HG03139 (cell line): ENCODE measurements around the gene SLC25A20.
"Not testable (repeated sequence)": the region's sequence is repeated elsewhere in the genome, so short reads cannot be mapped to it uniquely, and the experiment has no call there.

Experiments used
- ATAC-seq: cut with Tn5 transposase; IDR thresholded peaks from one replicate; pipeline ENCODE4 v1.9.1; 2021; ENCODE audit not compliant: unreplicated experiment

The SLC25A20 gene

DNA sequence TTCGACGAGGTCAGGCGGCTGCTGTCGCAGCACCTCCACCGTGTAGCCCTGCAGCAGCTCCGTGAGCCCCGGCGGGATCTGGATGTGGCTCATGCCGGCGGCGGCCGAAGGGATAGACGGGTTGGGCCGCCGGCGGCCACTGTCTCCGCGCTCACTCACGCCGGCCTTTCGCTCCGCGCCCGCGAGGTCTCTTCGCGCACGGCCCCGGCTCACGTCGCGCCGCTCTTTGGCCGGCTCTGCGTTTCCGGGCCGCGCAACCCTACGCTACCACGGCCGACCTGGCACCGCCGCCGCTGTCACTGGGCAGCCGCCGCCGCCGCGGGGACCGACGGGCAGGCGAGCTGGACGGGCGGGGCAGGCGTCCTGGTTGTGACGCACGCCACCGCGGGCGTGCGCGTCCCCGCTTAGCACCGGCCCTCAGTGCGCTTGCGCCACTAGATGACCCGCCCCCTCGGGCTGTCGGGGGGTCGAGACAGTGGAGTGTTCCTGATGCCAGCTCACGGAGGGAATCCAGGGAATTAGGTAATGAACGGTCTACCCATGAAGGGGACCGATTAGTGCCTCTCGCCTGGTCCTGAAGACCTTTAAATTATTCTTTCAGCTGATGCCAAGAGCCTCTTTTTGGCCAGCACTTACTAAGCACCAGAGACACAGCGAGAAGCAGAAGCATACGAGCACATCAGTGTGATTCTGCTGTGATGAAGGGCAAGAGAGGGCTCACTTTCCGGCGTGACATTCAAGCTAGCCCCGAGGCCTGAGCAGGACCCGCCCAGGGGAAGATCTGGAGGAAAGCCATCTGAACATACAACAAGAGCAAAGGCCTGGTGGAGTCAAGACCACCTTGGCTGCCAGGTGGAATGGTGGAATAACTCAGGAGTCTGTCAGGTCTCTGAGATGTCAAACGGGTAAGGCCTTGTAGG, 50.9 kb downstream of the SLC25A20 start, which contains the start of gene PRKAR2A:
PRKAR2A (minus strand) TSS at position 371 of the 920 bp plus-strand sequence; CDS start at position 93, 278 bp downstream.
- peak; percentile 85 for ATAC-seq

DNA sequence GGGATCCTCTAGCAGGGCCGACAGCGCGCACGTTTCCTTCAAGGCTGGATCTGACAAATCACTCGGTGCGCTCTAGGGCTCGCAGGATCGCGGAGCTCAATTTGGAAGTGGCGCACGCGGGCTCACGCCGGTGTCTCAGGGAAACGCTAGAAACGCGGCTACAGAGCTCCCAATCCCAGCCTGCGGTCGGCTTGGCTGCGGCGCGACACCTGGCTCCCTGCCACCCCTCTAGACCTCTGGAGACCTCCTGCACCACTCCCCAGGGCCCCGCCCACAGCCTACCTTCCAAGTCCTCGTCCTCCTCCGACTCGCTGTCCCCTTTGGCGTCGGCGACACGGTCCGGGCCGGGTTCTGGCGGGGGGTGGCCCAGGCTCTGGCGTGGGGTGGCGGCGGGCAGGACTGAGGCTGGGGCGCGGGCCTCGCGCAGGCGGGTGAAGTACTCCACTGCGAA, 51.6 kb downstream of the SLC25A20 start:
- ATAC-seq, result peak; percentile 27

DNA sequence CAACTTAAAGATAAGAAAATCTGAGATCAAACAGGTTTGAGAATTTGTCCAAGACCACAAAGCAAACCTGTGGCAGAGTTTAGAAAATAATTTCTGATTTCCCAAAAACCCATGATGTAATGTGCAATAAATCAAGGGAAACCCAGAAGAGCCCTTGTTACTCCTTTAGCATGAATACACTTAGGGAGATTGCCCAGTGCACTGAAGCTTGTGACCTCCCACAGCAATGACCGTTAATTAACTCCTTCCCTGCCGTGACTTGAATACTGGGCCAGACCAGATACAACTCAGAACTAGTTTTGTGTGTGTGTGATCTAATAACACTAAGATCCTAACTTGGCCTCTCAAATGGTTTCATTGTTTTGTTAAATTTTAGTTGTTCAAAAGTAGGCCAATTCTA, 53.5 kb downstream of the SLC25A20 start:
- ATAC-seq, result no peak

DNA sequence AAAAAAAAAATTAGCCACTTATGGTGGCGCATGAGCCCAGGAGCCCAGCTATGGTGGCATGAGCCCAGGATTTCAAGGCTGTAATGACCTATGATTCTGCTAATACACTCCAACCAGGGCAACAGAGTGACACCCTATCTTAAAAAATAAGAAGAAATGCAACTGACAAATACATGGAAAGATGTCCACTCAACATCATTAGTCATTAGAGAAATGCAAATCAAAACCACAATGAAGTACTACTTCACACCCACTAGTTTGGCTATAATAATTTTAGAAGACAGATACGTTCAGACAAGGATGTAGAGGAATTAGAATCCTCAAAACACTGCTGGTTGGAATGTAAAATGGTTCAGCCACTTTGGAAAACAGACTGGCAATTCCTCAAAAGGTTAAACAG, 61.5 kb downstream of the SLC25A20 start:
- ATAC-seq, result no peak

DNA sequence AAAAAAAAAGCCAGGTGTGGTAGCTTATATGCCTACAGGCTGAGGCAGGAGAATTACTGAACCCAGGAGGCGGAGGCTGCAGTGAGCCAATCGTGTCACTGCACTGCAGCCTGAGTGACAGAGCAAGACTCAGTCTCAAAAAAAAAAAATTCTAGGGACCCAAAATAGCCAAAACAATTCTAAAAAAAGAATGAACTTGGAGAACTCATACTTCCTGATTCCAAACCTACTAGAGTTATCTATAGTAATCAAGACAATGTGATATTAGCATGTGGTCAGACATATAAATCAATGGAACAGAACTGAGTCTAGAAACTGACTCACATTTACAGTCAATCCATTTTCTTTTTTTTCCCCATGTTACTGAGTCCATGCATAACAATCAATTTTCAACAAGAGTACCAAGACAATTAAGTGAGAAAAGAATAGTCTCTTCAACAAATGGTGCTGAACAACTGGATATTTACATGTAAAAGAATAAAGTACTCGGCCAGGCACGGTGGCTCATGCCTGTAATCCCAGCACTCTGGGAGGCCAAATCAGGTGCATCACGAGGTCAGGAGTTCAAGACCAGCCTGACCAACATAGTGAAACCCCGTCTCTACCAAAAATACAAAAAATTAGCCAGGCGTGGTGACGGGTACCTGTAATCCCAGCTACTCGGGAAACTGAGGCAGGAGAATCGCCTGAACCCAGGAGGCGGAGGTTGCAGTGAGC, 62.9 kb downstream of the SLC25A20 start:
- no peak for ATAC-seq

DNA sequence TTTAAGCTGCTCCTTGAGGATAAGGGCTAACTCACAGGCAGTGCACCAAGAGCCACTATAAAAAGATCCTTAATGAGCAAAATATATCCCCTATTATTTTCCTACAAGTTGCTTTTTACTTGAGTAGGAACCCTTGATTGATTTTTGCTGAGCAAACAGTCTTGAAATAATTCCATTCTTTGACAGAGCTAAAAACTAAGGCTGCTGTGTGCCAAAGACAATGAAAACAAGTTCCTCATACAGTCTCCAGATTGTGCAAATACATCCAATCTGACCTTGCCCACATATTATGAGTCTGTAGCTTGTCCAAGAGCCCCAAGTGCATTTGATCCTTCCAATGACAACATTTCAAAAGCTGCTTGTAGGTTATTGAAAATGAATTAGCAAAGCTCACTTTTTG, 66.0 kb downstream of the SLC25A20 start:
- ATAC-seq, result no peak

DNA sequence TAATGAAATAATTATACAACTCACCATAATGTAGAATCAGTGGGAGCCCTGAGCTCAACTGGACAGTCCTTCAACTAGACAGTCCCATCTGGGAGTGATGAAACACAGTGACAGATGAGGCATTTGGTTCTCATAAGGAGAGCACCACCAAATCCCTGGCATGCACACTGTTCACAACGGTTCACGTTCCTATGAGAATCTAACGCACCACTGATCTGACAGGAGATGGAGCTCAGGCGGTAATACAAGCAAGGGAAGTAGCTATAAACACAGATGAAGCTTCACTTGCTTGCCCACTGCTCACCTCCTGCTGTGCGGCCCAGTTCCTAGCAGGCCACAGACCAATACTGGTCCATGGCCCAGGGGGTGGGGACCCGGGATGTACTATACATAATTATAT, 68.0 kb downstream of the SLC25A20 start:
- no peak for ATAC-seq

DNA sequence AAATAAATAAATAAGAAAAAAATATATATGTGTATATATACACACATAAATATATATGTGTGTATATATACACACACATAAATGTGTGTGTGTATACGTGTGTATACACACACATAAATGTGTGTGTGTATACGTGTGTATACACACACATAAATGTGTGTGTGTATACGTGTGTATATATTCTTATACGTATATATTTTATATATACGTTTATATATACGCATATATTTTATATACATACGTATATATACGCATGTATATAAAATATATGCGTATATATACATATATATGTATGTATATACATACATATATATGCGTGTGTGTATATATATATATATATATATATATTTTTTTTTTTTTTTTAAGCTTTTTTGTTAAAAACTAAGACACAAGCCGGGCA, 69.2 kb downstream of the SLC25A20 start:
- not testable (repeated sequence) for ATAC-seq

DNA sequence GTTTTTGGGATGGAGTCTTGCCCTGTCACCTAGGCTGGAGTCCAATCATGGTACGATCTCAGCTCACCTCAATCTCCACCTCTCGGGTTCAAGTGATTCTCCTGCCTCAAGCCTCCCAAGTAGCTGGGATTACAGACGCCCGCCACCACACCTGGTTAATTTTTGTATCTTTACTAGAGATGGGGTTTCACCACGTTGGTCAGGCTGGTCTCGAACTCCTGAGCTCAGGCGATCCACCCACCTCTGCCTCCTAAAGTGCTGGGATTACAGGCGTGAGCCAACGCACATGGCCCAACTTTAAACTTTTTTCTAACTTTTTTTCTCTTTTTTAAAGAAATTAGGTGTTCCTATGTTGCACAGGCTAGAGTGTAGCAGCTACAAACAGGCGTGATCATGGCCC, 70.8 kb downstream of the SLC25A20 start:
- ATAC-seq, result not testable (repeated sequence)

DNA sequence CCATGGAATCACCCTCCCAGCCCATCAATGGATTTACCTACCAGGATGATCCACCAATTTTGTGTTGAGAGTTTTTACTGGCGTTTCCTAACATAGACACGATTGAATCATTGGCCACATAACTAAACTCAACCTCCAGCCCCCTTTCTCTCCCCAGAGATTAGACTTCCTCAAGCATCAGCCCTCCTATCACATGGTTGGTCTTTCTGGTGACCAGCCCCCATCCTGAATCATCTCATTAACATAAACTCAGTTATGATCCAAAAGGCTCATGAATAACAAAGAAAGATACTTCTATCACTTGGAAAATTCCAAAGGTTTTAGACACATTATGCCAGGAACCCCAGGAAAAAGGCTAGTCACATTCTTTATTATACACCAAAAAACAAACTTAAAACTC, 72.2 kb downstream of the SLC25A20 start:
- no peak for ATAC-seq

DNA sequence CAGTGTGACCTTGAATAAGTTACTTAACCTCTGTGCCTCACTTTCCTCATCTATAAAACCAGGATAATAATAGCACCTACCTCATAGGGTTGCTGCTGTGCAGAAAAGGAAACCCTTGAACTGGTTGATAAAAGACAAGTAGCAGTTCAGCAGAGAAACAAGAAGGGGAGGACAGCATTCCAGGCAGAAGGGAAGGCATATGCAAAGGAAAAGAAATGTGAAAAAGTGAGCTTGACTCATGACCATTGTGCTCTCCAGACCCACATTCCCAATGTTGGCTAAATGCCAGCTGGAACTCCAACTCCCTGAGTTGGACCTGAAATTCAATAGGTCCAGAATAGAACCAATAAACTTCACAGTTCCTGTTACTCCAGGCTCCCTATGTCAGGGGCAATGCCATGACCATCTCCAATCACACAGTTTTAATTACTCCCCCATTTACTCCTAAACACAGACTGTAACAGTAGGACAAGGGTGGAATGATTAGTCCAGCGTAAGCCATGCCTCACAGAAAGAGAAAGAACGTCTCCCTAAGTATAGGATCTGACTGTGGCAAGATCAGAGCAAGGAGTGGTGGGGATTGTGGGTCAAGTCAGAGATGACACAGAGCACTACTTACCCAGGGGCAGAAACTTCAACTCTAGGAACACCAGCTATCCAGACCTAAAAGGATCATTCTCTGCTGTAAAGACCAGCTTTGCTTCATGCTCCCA, 77.9 kb downstream of the SLC25A20 start:
- no peak for ATAC-seq

DNA sequence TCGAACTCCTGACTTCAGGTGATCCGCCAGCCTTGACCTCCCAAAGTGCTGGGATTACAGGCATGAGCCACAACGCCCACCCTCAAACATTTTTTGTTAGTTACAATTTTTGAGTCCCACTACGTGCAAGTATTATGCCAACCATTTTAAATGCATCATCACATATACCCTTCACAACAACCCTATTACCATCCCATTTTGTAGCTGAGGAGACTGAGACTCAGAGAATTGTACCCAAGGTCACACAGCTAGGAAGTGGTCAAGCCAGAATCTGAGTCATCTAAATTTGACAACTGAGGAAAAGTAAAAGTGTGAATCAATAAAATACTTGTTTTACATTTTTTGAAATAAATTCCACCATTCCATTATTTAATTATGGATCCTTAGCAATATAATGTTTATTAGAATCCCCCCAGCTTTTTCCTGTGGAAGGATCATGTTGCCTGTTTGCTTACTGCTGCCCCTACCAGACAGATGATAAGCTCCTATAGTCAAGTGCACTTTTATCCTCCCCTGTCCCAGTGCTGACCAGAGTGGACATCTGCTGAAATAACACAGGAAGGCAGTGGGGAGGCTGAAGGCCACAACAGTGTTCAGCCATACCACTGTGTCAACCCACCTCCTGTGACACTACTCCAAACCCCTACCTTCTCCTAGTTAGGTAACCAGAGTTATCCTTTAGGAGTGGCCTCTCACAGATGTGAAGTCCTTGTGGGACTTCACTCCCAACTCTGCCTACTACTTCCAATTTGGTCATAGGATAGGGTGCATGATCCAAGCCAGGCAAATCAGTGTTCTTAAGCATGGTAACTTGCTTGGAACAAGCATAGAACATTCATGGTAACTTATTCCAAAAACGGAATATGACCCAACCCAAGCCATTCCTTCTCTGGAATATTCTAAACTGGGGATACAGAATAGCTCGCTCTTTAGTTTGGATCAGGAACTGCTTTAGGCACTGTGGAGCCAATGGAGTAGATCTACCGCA, 79.2 kb downstream of the SLC25A20 start:
- ATAC-seq, result no peak

DNA sequence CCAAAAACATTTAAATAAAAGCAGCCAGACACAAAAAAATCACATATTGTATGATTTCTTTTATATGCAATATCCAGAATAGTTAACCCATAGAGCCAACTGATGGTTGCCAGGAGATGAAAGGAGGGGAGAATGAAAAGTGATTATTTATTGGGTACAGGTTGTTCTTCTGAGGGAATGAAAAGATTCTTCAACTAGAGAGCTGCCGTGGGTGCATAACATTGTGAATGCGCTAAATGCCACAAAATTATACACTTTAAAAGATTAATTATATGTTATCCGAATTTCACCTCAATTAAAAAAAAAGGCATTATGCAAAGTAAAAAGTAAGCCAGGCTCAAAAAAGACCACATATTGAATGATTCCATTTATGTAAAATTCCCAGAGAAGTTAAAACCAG, 87.2 kb downstream of the SLC25A20 start:
- ATAC-seq, result no peak
